IMR-90 (cell line): Measurements from ENCODE around the gene LUC7L3.

ENCODE experiments used
- CEBPB ChIP-seq: IDR thresholded peaks from 2 replicates; pipeline ENCODE4 v1.6.1; 2012; ENCODE audit warnings: low read depth, low read length, improper control_type of control experiment
- CTCF ChIP-seq: conservative IDR thresholded peaks from 2 replicates; pipeline ENCODE4 v1.5.1; 2012; ENCODE audit warnings: mild to moderate bottlenecking, low read depth, low read length, improper control_type of control experiment
- FOS ChIP-seq: fragments of 150-350 bp; IDR thresholded peaks from 2 replicates; pipeline ENCODE4 v1.6.1; 2016; ENCODE audit warnings: low read depth, low read length
- MAFK ChIP-seq: IDR thresholded peaks from 2 replicates; pipeline ENCODE4 v1.6.1; 2012; ENCODE audit warnings: low read depth, low read length, improper control_type of control experiment
- MAZ ChIP-seq: IDR thresholded peaks from 2 replicates; pipeline ENCODE4 v1.6.1; 2012; ENCODE audit warnings: low read depth, mild to moderate bottlenecking, low read length, improper control_type of control experiment, moderate library complexity, borderline replicate concordance
- NFE2L2 ChIP-seq: fragments of 150-350 bp; IDR thresholded peaks from 2 replicates; pipeline ENCODE4 v1.6.1; 2016; ENCODE audit warnings: low read depth, mild to moderate bottlenecking, low read length
- POLR2A ChIP-seq: IDR thresholded peaks from 2 replicates; pipeline ENCODE4 v1.6.1; 2012; ENCODE audit warnings: mild to moderate bottlenecking, low read depth, low read length
- RAD21 ChIP-seq: IDR thresholded peaks from 2 replicates; pipeline ENCODE4 v1.6.1; 2012; ENCODE audit warnings: low read length, improper control_type of control experiment
- RCOR1 ChIP-seq: IDR thresholded peaks from 2 replicates; pipeline ENCODE4 v1.6.1; 2012; ENCODE audit warnings: mild to moderate bottlenecking, low read length, improper control_type of control experiment; ENCODE audit not compliant: insufficient replicate concordance
- RFX5 ChIP-seq: IDR thresholded peaks from 2 replicates; pipeline ENCODE4 v1.8.0; 2012; ENCODE audit warnings: low read depth, mild to moderate bottlenecking, low read length, moderate library complexity
- SMC3 ChIP-seq: fragments of 150-350 bp; IDR thresholded peaks from 2 replicates; pipeline ENCODE4 v1.6.1; 2016; ENCODE audit warnings: low read depth, mild to moderate bottlenecking, antibody characterized with exemption, low read length, moderate library complexity
- TF ChIP-seq, protein P1 (sequence below): fragments of 150-350 bp; IDR thresholded peaks from 2 replicates; pipeline ENCODE4 v1.6.1; 2017; ENCODE audit warnings: mild to moderate bottlenecking, antibody characterized with exemption, low read length, low read depth

- TF ChIP-seq RCOR1 (no peak), CTCF (no peak), POLR2A (no peak), FOS (no peak), MAZ (no peak), NFE2L2 (no peak), RAD21 (no peak), SMC3 (no peak), CEBPB (no peak), RFX5 (no peak), MAFK (peak; percentile 15; the same call in 1 of the 2 replicates)
- TF ChIP-seq, protein P1, sequence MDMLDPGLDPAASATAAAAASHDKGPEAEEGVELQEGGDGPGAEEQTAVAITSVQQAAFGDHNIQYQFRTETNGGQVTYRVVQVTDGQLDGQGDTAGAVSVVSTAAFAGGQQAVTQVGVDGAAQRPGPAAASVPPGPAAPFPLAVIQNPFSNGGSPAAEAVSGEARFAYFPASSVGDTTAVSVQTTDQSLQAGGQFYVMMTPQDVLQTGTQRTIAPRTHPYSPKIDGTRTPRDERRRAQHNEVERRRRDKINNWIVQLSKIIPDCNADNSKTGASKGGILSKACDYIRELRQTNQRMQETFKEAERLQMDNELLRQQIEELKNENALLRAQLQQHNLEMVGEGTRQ: no peak
These were observed 2.0 kb downstream of the LUC7L3 start for GRCh38 chr17:50721194-50722010.
